C4-2B (cell line): Measurements from ENCODE around the gene KRT32.

Source experiments
- H3K27ac ChIP-seq: fragments of 450-650 bp; 2 replicates; pipeline ENCODE4 v1.5.1; 2017
- ZFX ChIP-seq: fragments of 450-650 bp; IDR thresholded peaks from 2 replicates; pipeline ENCODE4 v1.6.1; 2017
- TF ChIP-seq, protein P1 (sequence below): fragments of 450-650 bp; conservative IDR thresholded peaks from 2 replicates; pipeline ENCODE4 v1.5.1; 2017; ENCODE audit warnings: mild to moderate bottlenecking

KRT32 gene

DNA sequence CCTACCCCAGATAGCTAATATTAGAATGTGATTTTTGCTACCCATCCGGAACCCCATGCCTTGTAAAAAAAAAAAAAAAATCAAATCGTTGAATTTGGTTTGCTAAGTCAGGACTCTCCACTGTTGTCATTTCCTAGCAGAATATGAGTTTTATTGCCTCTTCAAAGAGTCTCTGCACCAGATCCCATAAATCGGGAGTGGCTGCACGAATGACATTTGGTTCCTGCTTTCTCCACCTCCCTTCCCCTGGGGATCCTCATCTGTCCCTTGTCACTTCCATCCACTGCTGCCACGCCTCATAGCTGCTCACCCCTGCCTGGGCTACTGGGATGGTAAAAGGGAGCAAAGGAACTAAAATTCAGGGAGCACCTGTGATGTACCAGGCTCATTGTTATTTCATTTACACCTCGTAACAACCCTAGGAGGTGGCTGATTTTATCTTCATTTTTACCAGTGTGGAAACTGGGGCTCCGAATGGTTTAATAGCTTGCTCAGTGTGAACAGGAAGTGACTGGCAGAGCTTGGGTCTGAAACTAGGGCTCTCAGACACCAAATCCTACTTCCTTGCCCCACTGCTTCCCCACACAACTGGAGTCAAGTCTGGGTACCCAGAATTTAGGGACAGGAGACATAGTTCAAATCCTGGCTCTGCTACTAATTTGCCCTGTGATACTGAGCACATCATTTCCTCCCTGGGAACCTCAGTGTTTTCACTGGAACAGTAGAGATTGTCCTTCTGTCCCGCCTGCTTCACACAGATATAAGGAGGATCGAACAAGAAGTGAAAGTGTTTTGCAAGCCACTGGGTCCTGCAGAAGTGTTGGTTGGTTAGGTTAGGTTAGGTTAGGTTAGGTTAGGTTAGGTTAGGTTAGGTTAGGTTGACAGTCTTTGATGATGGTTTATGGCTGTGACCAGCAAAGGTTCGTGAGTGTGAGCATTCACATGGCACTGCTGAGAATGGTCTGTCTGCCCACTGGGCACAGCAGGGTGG, 23.1 kb upstream of the KRT32 start:
- no peak overlapping the region for H3K27ac ChIP-seq
- TF ChIP-seq, protein P1, sequence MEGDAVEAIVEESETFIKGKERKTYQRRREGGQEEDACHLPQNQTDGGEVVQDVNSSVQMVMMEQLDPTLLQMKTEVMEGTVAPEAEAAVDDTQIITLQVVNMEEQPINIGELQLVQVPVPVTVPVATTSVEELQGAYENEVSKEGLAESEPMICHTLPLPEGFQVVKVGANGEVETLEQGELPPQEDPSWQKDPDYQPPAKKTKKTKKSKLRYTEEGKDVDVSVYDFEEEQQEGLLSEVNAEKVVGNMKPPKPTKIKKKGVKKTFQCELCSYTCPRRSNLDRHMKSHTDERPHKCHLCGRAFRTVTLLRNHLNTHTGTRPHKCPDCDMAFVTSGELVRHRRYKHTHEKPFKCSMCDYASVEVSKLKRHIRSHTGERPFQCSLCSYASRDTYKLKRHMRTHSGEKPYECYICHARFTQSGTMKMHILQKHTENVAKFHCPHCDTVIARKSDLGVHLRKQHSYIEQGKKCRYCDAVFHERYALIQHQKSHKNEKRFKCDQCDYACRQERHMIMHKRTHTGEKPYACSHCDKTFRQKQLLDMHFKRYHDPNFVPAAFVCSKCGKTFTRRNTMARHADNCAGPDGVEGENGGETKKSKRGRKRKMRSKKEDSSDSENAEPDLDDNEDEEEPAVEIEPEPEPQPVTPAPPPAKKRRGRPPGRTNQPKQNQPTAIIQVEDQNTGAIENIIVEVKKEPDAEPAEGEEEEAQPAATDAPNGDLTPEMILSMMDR, result no peak
- no peak for TF ChIP-seq ZFX

DNA sequence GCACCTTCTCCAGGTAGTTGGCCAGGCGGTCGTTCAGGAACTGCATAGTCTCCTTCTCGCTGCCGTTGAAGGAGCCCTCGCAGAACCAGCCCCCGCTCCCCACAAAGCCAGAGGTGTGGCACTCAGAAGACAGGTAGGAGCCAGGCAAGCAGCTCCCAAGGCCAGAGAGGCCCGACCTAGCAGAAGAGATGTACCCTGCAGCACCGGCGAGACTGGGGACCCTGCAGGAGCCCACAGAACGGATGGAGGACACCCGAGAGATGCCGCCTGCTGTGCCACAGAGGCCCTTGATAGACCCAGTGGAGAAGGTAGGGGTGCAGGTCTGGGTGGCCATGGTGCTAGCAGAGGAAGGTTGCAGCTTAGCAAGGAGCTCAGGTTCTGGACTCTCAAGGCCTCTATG, 22.3 kb upstream of the KRT32 start, which contains the start of gene KRT36:
TSS of gene KRT36 (minus strand) at position 380 of the 400 bp plus-strand sequence. CDS start at position 334, 46 bp downstream.
- TF ChIP-seq, protein P1, result no peak
- no peak for TF ChIP-seq ZFX
- no peak within 1 kb of the TSS for H3K27ac ChIP-seq

DNA sequence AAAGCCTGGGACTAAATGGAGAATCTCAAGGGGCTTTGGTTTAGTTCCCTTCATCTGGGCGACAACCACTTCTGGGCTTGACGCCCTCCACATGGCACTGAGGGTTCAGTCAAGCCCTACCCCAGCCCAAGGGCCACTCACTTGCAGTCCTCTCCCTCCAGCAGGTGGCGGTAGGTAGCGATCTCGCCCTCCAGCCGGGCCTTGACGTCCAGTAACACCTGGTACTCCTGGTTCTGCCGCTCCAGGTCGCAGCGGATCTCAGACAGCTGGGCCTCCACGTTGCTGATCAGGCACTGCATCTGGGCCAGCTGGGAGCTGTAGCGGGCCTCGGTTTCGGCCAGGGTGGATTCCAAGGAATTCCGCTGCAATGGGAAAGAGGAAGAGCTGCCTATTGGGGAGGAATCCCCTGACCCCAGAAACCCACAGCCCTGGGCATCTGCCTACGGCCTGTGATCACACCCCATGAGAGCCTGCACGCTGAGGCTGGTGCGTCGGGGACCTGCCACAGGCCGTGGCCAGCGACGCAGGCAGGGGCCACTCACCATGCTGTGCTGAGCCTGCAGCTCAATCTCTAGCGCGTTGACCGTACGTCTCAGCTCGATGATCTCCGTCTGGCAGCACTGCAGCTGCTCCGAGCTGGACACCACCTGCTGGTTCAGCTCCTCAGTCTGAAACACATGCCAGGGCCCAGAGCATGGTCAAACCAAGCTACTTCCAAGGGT, 19.8 kb upstream of the KRT32 start:
- no peak overlapping the region for H3K27ac ChIP-seq
- TF ChIP-seq, protein P1, result peak; percentile 78
- no peak for TF ChIP-seq ZFX

DNA sequence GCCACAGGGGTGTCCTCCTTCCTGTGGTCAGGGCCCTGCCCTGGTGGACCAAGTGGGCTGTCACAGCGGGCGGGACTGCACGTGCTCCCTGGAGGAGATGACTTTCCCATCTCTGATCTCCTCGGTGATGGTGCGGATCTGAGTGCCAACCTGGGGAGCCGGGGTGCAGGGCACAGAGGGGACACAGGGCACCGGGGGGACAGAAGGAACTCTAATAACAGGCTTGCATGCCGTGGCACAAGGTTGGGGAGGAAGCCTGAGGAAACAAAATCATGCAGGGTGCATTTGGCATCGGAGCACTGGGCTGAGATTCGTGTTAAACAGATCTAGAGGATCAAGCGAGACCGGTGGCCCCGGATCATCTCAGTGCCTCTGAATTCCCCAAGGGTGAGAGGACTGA, 19.1 kb upstream of the KRT32 start:
- TF ChIP-seq ZFX, result no peak
- TF ChIP-seq, protein P1, result no peak
- no peak overlapping the region for H3K27ac ChIP-seq

DNA sequence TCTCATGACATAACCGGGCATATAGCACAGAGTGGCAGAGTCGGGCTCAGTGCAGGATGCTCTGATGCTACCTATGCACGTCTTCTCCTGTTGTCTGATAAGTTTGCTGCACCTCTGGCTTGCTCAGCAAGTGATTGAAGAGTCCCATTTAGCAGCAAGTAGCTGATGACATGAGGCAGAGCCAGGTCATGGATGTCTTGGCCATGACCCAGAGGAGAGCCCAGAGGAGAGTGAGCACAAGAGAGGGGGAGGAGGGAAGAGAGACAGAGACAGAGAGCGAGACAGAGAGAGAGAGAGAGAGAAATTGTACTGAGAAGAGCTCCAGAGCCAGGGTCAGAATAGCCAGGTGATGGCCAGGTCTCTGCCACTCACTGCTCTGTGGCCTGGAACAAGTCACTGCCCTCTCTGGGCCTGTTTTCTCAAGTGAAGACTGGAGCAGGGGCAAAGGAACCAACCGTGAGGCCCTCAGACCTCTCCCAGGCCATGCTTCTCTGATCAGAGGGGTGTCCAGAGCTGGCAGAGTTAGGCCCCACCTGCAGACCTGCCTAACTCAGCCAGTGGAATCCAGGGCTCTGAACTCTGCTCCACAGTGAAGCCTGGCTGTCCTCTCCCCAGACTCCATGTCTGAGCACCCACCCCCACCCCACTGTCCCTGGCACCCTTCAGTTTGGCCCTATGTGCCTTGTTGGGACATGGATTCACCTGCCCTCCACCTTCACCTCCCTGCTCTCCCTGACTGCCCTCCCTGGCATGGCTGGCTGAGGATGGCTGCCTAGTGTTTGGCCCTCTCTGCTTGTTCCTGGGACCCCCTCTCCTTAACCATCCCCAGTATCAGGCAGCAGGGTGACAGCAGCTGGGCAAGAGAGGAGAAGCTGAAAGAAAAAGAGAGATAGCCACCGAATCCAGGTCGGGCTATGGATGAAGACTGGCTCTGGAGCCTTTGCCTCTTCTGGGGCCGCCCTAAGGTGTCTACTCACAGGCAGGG, 18.0 kb upstream of the KRT32 start:
- no peak for TF ChIP-seq ZFX
- TF ChIP-seq, protein P1, result no peak

DNA sequence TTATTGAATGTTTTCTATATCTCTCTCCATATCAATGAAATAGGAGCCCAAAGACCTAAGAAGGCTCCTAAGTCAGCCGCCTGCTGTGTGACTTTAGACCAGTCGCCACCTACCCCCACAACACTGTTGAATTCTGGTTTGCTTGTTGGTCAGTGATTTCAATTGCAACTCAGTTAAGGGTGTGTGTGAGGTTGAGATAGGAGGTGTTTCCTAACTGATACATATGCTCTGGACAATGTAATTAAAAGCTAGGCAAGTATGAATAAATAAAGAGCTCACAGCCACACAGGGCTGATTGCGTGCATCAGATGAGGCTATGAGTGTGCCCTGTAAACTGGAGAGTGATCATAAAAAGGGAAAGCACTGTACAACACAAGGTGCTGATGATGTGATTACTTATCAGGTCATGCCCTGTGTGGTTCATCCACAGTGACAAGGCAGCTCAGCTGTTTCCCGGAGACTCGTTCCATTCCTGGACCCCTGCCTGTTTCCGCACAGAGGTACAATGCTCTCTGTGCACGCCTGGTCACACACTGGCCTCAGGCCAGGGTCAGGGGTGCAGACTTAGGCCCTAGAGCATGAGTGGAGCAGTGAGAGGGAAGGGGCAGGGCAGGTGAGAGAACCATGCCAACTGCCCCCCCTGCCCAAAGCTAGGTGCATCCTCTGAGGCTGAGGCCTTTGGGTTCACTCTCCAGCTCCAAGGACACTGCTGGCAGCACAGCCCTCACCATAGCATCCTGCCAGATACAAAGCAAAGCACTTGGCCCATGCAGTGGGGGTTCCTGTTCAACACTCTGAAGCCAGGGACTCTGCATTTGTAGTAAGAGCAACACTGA, 17.0 kb upstream of the KRT32 start:
- no peak for TF ChIP-seq ZFX
- TF ChIP-seq, protein P1, result no peak
- no peak overlapping the region for H3K27ac ChIP-seq

More for the DNA sequence above, 18.0 kb upstream of the KRT32 start:
- H3K27ac ChIP-seq, result no peak overlapping the region
